Neutrophil (primary cell): ENCODE measurements around the gene MON2.
"Not testable (repeated sequence)": the region's sequence is repeated elsewhere in the genome, so short reads cannot be mapped to it uniquely, and the experiment has no call there.

ENCODE experiments used
- H3K27ac ChIP-seq: fragments of 200-600 bp; sonication (generic); 2 replicates; pipeline ENCODE4 v1.5.1; 2016; ENCODE audit warnings: mild to moderate bottlenecking, moderate library complexity
- H3K27me3 ChIP-seq: fragments of 200-600 bp; sonication (generic); 2 replicates; pipeline ENCODE4 v1.6.0; 2016; ENCODE audit warnings: mild to moderate bottlenecking
- H3K36me3 ChIP-seq: fragments of 200-600 bp; sonication (generic); 2 replicates; pipeline ENCODE4 v1.5.1; 2017
- H3K4me1 ChIP-seq, 2 experiments: fragments of 200-600 bp in 1 of 2; sonication (generic) in 1 of 2; 1 replicate in 1 of 2; 2 replicates in 1 of 2; pipeline versions ENCODE4 v1.5.1 to v1.6.1; 2013 to 2016; ENCODE audit warnings: low read depth in 1 of 2, low read length in 1 of 2, mild to moderate bottlenecking in 1 of 2, moderate library complexity in 1 of 2; ENCODE audit not compliant: control insufficient read depth in 1 of 2, insufficient read depth in 1 of 2
- H3K4me3 ChIP-seq, 2 experiments: fragments of 200-600 bp in 1 of 2; sonication (generic) in 1 of 2; 1 replicate in 1 of 2; 2 replicates in 1 of 2; pipeline ENCODE4 v1.5.1; 2013 to 2016; ENCODE audit warnings: low read depth in 1 of 2, low read length in 1 of 2, mild to moderate bottlenecking in 1 of 2, moderate library complexity in 1 of 2
- H3K9me3 ChIP-seq: fragments of 200-600 bp; sonication (generic); 2 replicates; pipeline ENCODE4 v1.5.1; 2016
- CTCF ChIP-seq: fragments of 200-600 bp; sonication (generic); IDR thresholded peaks from 2 replicates; pipeline ENCODE4 v1.5.1; 2016; ENCODE audit warnings: antibody characterized with exemption

Gene MON2

GRCh38 chr12:62540354-62540753, 73.7 kb downstream of the MON2 start:
- H3K27ac ChIP-seq = no peak overlapping the region
- H3K4me1 ChIP-seq = no peaks in the 10 kb centered on the region
- no peaks in the 10 kb centered on the region for H3K9me3 ChIP-seq
- no peak overlapping the region for H3K4me3 ChIP-seq
- H3K36me3 ChIP-seq = peaks cover 76% of the 10 kb centered on the region
- H3K27me3 ChIP-seq = no peaks in the 10 kb centered on the region
- TF ChIP-seq CTCF = no peak

GRCh38 chr12:62542814-62543213, 76.2 kb downstream of the MON2 start:
- Histone ChIP-seq H3K4me1 (no peaks in the 10 kb centered on the region), H3K27me3 (no peaks in the 10 kb centered on the region), H3K36me3 (peaks cover 76% of the 10 kb centered on the region), H3K27ac (no peak overlapping the region), H3K9me3 (no peaks in the 10 kb centered on the region), H3K4me3 (no peak overlapping the region)
- TF ChIP-seq CTCF = no peak

GRCh38 chr12:62543324-62543723, 76.7 kb downstream of the MON2 start:
- Histone ChIP-seq H3K4me3 (no peak overlapping the region), H3K27ac (no peak overlapping the region), H3K36me3 (peaks cover 76% of the 10 kb centered on the region), H3K4me1 (no peaks in the 10 kb centered on the region), H3K9me3 (no peaks in the 10 kb centered on the region), H3K27me3 (no peaks in the 10 kb centered on the region)
- no peak for TF ChIP-seq CTCF

GRCh38 chr12:62543741-62544140, 77.1 kb downstream of the MON2 start:
- no peak overlapping the region for H3K4me3 ChIP-seq
- no peak overlapping the region for H3K27ac ChIP-seq
- H3K27me3 ChIP-seq = no peaks in the 10 kb centered on the region
- peaks cover 76% of the 10 kb centered on the region for H3K36me3 ChIP-seq
- no peaks in the 10 kb centered on the region for H3K4me1 ChIP-seq
- TF ChIP-seq CTCF = no peak
- H3K9me3 ChIP-seq = no peaks in the 10 kb centered on the region

GRCh38 chr12:62552906-62553556, 86.4 kb downstream of the MON2 start:
- peaks cover 78% of the 10 kb centered on the region for H3K36me3 ChIP-seq
- no peak overlapping the region for H3K4me3 ChIP-seq

GRCh38 chr12:62559366-62559765, 92.7 kb downstream of the MON2 start:
- not testable (repeated sequence) for H3K4me3 ChIP-seq, H3K27ac ChIP-seq, H3K27me3 ChIP-seq, H3K9me3 ChIP-seq, H3K4me1 ChIP-seq
- peaks cover 66% of the 10 kb centered on the region for H3K36me3 ChIP-seq

More at GRCh38 chr12:62552906-62553556, 86.4 kb downstream of the MON2 start:
- Histone ChIP-seq H3K27ac (no peak overlapping the region), H3K4me1 (no peaks in the 10 kb centered on the region), H3K9me3 (no peaks in the 10 kb centered on the region), H3K27me3 (no peaks in the 10 kb centered on the region)
- no peak for TF ChIP-seq CTCF
